Common myeloid progenitor, CD34-positive (primary cell): ENCODE measurements around the gene ZNF446.

Experiments used
- CTCF ChIA-PET: fragments of 350-600 bp; sonication (Branson Sonifier 250); formaldehyde crosslinking; loops from one replicate; lab custom pipeline; 2021; ENCODE audit warnings: antibody characterized with exemption; lab: Charles Lee
- POLR2A ChIA-PET: fragments of 350-600 bp; sonication (Branson Sonifier 250); formaldehyde crosslinking; loops from one replicate; lab custom pipeline; 2021; ENCODE audit warnings: antibody characterized with exemption; lab: Charles Lee
- DNase-seq, 3 donors: peaks; one replicate each; pipeline versions ENCODE4 v3.0.0 to v3.0.0-alpha.2; 2013
- H3K27ac ChIP-seq, 2 experiments: 1 replicate in 1 of 2; 2 replicates in 1 of 2; pipeline ENCODE4 v1.7.0; 2013; ENCODE audit warnings: inconsistent platforms in 2 of 2, low read length in 2 of 2, mild to moderate bottlenecking in 2 of 2, low read depth in 1 of 2, moderate library complexity in 1 of 2; ENCODE audit not compliant: severe bottlenecking in 2 of 2, insufficient read depth in 1 of 2, poor library complexity in 1 of 2
- H3K27me3 ChIP-seq, 5 experiments: replicated peaks in 2 of 5; 1 replicate in 3 of 5; 2 replicates in 2 of 5; pipeline versions ENCODE4 v1.6.1 to v1.7.0; 2013; ENCODE audit warnings: low read length in 4 of 5, mild to moderate bottlenecking in 2 of 5, moderate library complexity in 2 of 5, inconsistent platforms in 1 of 5; ENCODE audit not compliant: insufficient read depth in 5 of 5, control insufficient read depth in 4 of 5
- H3K36me3 ChIP-seq, 4 experiments: 1 replicate in 2 of 4; 2 replicates in 2 of 4; pipeline versions ENCODE4 v1.6.1 to v1.7.0; 2013; ENCODE audit warnings: low read length in 3 of 4, control low read depth in 1 of 4, mild to moderate bottlenecking in 1 of 4; ENCODE audit not compliant: control insufficient read depth in 4 of 4, insufficient read depth in 4 of 4
- H3K4me1 ChIP-seq, 4 experiments: 1 replicate in 3 of 4; 2 replicates in 1 of 4; pipeline versions ENCODE4 v1.6.1 to v1.7.1; 2013; ENCODE audit warnings: low read length in 3 of 4, mild to moderate bottlenecking in 3 of 4, control low read depth in 1 of 4, inconsistent platforms in 1 of 4, moderate library complexity in 1 of 4; ENCODE audit not compliant: control insufficient read depth in 4 of 4, insufficient read depth in 4 of 4; ENCODE audit errors: control extremely low read depth in 1 of 4
- H3K4me3 ChIP-seq, 7 experiments: 1 replicate in 4 of 7; 2 replicates in 3 of 7; pipeline versions ENCODE4 v1.5.1 to v1.7.0; 2013; ENCODE audit warnings: mild to moderate bottlenecking in 7 of 7, low read length in 6 of 7, moderate library complexity in 6 of 7, inconsistent platforms in 2 of 7, low read depth in 2 of 7, control low read depth in 1 of 7; ENCODE audit not compliant: insufficient read depth in 4 of 7, control insufficient read depth in 1 of 7; ENCODE audit errors: extremely low read depth in 1 of 7
- H3K9me3 ChIP-seq, 5 experiments: 1 replicate in 4 of 5; 2 replicates in 1 of 5; pipeline versions ENCODE4 v1.6.1 to v1.7.1; 2013; ENCODE audit warnings: low read length in 4 of 5, mild to moderate bottlenecking in 2 of 5, inconsistent platforms in 1 of 5, low read depth in 1 of 5, moderate library complexity in 1 of 5; ENCODE audit not compliant: control insufficient read depth in 4 of 5, insufficient read depth in 2 of 5; ENCODE audit errors: control extremely low read depth in 1 of 5
- WGBS: methylation state at CpG from one replicate; pipeline ENCODE4 v1.1.5; 2013; ENCODE audit not compliant: insufficient coverage; 5-methylcytosine and 5-hydroxymethylcytosine counted together

ZNF446 gene

GRCh38 chr19:58455306-58455705 is 20.8 kb upstream of the ZNF446 start:
- ChIA-PET CTCF (interaction anchor here (1.4 kb wide), 1 partner anchor 23 kb away, joined by 3 read pairs; no protein-coding TSS in a partner anchor), POLR2A (no interaction called here)
- H3K27me3 ChIP-seq: no peaks in the 10 kb centered on the region
- no peak for DNase-seq
- H3K27ac ChIP-seq: no peak overlapping the region
- H3K36me3 ChIP-seq: peaks cover 8 to 33% (median 22%) of the 10 kb centered on the region in 4 experiments
- WGBS: over 99% methylated on average over 14 of the region's 21 CpGs
- H3K4me1 ChIP-seq: peaks cover 0 to 13% (median 8%) of the 10 kb centered on the region in 4 experiments
- no peak overlapping the region for H3K4me3 ChIP-seq
- no peaks in the 10 kb centered on the region for H3K9me3 ChIP-seq

DNA sequence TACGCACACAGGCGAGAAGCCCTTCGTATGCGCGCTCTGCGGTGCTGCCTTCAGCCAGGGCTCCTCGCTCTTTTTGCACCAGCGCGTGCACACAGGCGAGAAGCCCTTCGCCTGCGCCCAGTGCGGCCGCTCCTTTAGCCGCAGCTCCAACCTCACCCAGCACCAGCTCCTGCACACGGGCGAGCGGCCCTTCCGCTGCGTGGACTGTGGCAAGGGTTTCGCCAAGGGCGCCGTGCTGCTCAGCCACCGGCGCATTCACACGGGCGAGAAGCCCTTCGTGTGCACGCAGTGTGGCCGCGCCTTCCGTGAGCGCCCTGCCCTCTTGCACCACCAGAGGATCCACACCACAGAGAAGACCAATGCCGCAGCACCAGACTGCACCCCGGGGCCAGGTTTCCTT is 20.0 kb upstream of the ZNF446 start:
- Histone ChIP-seq H3K4me1 (peaks cover 0 to 10% (median 6%) of the 10 kb centered on the region in 4 experiments), H3K27me3 (no peaks in the 10 kb centered on the region), H3K4me3 (no peak overlapping the region), H3K36me3 (peaks cover 9 to 33% (median 22%) of the 10 kb centered on the region in 4 experiments), H3K27ac (no peak overlapping the region), H3K9me3 (no peaks in the 10 kb centered on the region)
- 96% methylated on average over 30 of the region's 35 CpGs for WGBS
- CTCF ChIA-PET: no interaction called here
- DNase-seq: no peak
- POLR2A ChIA-PET: no interaction called here

DNA sequence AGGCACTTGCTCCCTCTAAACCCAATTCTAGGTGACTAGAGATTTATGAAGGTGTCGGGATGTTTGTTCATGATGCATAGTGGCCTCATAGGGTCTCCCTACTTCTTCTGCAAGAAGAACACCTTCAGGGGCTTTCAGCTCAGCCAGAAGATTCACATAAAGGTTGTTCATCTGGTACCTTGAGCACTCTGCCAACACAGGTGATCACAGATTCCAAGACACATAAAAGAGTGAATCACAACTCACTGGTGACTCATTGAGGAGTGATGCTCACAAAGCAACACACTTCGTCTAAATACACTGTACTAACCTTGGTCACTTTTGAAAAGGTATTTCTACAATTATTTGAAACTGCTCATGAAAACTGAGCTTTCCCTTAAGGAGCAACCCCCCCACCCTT is 16.1 kb upstream of the ZNF446 start:
- WGBS: no CpG with 5 or more reads among the region's 2 CpGs
- POLR2A ChIA-PET: no interaction called here
- Histone ChIP-seq H3K4me1 (no peaks in the 10 kb centered on the region), H3K27ac (no peak overlapping the region), H3K4me3 (no peak overlapping the region), H3K27me3 (no peaks in the 10 kb centered on the region), H3K9me3 (no peaks in the 10 kb centered on the region), H3K36me3 (peaks cover 9 to 22% (median 14%) of the 10 kb centered on the region in 4 experiments)
- no peak for DNase-seq
- CTCF ChIA-PET: interaction anchor here (1.1 kb wide), 1 partner anchor 41 kb away, joined by 3 read pairs; no protein-coding TSS in a partner anchor

DNA sequence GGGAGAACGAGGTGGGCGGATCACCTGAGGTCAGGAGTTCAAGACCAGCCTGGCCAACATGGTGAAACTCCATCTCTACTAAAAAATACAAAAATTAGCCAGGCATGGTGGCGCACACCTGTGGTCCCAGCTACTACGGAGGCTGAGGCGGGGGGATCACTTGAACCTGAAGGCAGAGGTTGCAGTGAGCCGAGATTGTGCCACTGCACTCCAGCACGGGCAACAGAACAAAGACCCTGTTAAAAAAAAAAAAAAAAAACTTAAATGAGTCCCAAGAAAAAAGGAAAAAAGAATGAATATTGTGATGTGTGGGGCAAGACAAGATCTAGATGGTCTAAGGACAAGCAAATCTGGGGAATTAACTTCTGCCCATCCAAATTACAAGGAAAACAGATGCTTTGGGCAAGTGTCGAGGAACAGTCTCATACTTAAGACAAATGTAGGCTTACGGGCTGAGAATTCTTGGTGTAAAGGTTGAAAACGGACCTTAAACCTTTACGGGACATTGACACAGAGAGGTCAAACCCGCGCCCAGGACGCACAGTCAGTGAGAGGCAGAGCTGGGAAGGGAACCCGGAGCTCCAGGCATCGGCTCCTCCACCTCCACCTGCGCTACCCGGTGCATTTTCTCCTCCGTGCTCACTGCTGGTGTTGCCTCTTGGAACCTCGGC is 9.9 kb upstream of the ZNF446 start:
- DNase-seq: no peak
- peak overlapping the region; percentile 53 to 91 (median 85) for H3K4me3 ChIP-seq
- POLR2A ChIA-PET: no interaction called here
- peaks cover 0 to 17% (median 15%) of the 10 kb centered on the region in 4 experiments for H3K4me1 ChIP-seq
- 35% methylated on average over 15 of the region's 20 CpGs for WGBS
- no peak overlapping the region for H3K27ac ChIP-seq
- H3K27me3 ChIP-seq: peaks cover 0 to 4% (median 0%) of the 10 kb centered on the region in 5 experiments
- CTCF ChIA-PET: no interaction called here
- H3K36me3 ChIP-seq: peaks cover 0 to 19% (median 12%) of the 10 kb centered on the region in 4 experiments
- H3K9me3 ChIP-seq: no peaks in the 10 kb centered on the region

DNA sequence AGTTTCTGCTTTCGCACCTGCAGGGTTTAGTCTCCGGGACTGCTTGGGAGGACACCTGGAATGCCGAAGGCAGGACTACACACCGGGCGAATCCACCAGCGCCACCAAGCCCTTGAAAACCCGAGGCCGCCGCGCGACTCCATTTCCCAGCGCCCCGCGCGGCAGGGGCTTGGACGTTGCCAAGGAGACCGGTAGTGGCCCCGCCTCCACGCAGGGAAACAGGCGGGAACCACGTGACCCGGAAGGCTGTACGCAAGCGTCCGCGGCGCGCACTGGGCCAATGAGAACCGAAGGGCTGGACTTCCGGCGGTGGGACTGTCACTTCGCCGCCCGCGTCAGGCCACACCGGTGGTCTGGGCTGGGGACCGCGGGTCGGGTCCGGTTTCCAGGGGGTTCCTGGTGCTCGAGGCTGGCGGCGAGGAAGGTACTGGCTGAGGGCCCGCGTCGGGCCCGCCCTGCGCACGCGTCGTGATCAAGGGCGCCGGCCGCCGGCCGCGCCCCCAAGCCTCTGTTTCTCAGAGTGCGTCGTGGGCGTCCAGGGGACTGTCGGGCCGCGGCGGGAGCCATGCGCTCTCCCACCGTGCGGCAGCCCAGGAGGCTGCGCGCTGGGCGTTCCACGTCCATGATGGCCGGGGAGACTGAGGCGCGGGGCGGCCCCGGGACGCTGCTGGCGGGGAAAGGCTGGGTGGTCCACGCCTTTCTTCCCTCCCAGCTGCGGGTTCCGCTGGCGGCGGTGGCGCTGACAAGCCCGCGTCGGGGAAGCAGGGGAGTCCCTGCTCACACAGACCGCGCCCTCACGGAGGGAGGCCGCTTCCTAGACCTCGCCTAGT is 9.2 kb upstream of the ZNF446 start, which contains the start of gene ZNF324:
Gene ZNF324 (plus strand): TSS at position 321 of the 830 bp plus-strand sequence. CDS start 2,106 bp downstream, outside the sequence.
- WGBS: 0% methylated on average over 85 of the region's 92 CpGs
- DNase-seq: peak; percentile 95 to 98 (median 97)
- Histone ChIP-seq H3K36me3 (peaks cover 0 to 25% (median 14%) of the 10 kb centered on the region in 4 experiments), H3K9me3 (no peaks in the 10 kb centered on the region), H3K4me1 (peaks cover 0 to 17% (median 15%) of the 10 kb centered on the region in 4 experiments), H3K27ac (peak within 1 kb of the TSS; percentile 40 to 82), H3K27me3 (peaks cover 0 to 4% (median 0%) of the 10 kb centered on the region in 5 experiments), H3K4me3 (peak within 1 kb of the TSS; percentile 53 to 91 (median 85))
- ChIA-PET POLR2A (no interaction called here), CTCF (no interaction called here)

DNA sequence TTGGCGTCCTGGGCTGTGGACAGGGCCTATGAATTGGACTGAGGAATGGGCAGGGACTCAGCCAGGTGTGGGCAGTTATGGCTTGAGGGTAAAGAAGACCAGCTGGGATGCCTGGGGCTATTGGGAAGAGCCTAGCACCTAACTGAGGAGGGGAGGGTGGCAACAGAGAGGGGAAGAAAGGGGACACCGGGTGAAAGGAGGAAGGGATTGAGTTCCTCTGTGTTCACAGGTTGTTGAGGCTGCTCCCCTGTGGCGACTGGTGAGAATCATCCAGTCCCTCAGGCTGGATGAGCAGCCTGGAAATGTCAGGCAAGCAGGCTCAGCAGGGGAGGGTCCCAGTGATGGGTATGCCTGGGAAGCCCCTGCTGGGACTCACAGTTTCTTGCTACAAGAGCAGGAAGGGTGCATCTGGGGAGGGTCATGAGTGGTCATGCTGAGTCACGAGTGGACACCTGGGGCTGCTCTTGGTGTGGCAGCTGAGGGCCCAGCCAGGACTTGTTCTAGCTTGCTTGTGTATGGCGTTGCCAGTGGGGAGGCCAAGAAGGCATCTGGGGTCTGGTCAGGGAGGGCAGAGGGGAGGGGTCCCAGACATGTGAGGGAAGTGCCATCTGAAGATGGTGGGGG is 7.8 kb upstream of the ZNF446 start:
- DNase-seq: peak in 1 of 3 donors; percentile 7
- Histone ChIP-seq H3K4me3 (peak overlapping the region in 3 of 7 experiments; percentile 11 to 47 (median 40)), H3K27me3 (peaks cover 0 to 4% (median 0%) of the 10 kb centered on the region in 5 experiments), H3K9me3 (no peaks in the 10 kb centered on the region), H3K27ac (no peak overlapping the region), H3K4me1 (peaks cover 0 to 17% (median 15%) of the 10 kb centered on the region in 4 experiments), H3K36me3 (peaks cover 0 to 39% (median 22%) of the 10 kb centered on the region in 4 experiments)
- ChIA-PET CTCF (interaction anchor here (0.8 to 1.1 kb wide), 2 partner anchors 10 to 20 kb away, joined by 3 to 4 read pairs; no protein-coding TSS in a partner anchor), POLR2A (no interaction called here)
- 64% methylated on average over 3 of the region's 5 CpGs for WGBS
